K562 (cell line): ENCODE results near the gene WFDC2.

Source experiments
- ATF6 ChIP-seq: sonication (generic); formaldehyde crosslinking; IDR thresholded peaks from 2 replicates; pipeline ENCODE4 v1.4.0; 2020; ENCODE audit warnings: mild to moderate bottlenecking, missing genetic modification reagents
- DPF2 ChIP-seq: fragments of 450-650 bp; IDR thresholded peaks from 2 replicates; pipeline ENCODE4 v1.6.1; 2016
- GATA2 ChIP-seq: sonication (generic); formaldehyde crosslinking; IDR thresholded peaks from 2 replicates; pipeline ENCODE4 v1.4.0; 2020; ENCODE audit warnings: mild to moderate bottlenecking, missing genetic modification reagents
- POLR2A ChIP-seq: fragments of 450-650 bp; conservative IDR thresholded peaks from 2 replicates; pipeline ENCODE4 v1.6.1; 2016
- RBM39 ChIP-seq: fragments of 200-400 bp; formaldehyde crosslinking; optimal IDR thresholded peaks from 2 replicates; pipeline ENCODE3; 2018; ENCODE audit warnings: low read depth, low read length
- REST ChIP-seq, 2 experiments: fragments of 450-650 bp; formaldehyde crosslinking in 1 of 2; IDR thresholded peaks; 2 replicates each; pipeline versions ENCODE4 v1.4.0 to v1.6.1; 2014 to 2020; ENCODE audit warnings: mild to moderate bottlenecking in 2 of 2, borderline replicate concordance in 1 of 2, low read depth in 1 of 2
- ZNF830 ChIP-seq: fragments of 250-450 bp; sonication (Bioruptor Pico); IDR thresholded peaks from 2 replicates; pipeline ENCODE4 v1.5.0; 2021; ENCODE audit warnings: mild to moderate bottlenecking
- TF ChIP-seq, protein P1 (sequence below): IDR thresholded peaks from 2 replicates; pipeline ENCODE4 v1.6.1; 2016; ENCODE audit warnings: missing genetic modification characterization, missing compliant biosample characterization
- TF ChIP-seq, protein P2 (sequence below), 2 experiments: fragments of 450-650 bp in 1 of 2; IDR thresholded peaks; 2 replicates each; pipeline ENCODE4 v1.6.1; 2011 to 2017; ENCODE audit warnings: low read depth in 2 of 2, antibody characterized with exemption in 1 of 2, borderline replicate concordance in 1 of 2, low read length in 1 of 2, mild to moderate bottlenecking in 1 of 2, mixed read lengths in 1 of 2; ENCODE audit not compliant: control insufficient read depth in 1 of 2

GRCh38 chr20:45445805-45446562 is 23.6 kb upstream of the WFDC2 start:
- TF ChIP-seq, protein P1, sequence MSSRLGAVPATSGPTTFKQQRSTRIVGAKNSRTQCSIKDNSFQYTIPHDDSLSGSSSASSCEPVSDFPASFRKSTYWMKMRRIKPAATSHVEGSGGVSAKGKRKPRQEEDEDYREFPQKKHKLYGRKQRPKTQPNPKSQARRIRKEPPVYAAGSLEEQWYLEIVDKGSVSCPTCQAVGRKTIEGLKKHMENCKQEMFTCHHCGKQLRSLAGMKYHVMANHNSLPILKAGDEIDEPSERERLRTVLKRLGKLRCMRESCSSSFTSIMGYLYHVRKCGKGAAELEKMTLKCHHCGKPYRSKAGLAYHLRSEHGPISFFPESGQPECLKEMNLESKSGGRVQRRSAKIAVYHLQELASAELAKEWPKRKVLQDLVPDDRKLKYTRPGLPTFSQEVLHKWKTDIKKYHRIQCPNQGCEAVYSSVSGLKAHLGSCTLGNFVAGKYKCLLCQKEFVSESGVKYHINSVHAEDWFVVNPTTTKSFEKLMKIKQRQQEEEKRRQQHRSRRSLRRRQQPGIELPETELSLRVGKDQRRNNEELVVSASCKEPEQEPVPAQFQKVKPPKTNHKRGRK (tag): no peak
- no peak for TF ChIP-seq ZNF830 (CRISPR knock-in tag)
- no peak for TF ChIP-seq REST (IDR thresholded peaks at IDR 0.05; ENCODE audit: borderline replicate concordance)
- TF ChIP-seq REST (CRISPR knock-in tag; IDR thresholded peaks at IDR 0.05; ENCODE audit: low read depth): no peak
- TF ChIP-seq, protein P2, sequence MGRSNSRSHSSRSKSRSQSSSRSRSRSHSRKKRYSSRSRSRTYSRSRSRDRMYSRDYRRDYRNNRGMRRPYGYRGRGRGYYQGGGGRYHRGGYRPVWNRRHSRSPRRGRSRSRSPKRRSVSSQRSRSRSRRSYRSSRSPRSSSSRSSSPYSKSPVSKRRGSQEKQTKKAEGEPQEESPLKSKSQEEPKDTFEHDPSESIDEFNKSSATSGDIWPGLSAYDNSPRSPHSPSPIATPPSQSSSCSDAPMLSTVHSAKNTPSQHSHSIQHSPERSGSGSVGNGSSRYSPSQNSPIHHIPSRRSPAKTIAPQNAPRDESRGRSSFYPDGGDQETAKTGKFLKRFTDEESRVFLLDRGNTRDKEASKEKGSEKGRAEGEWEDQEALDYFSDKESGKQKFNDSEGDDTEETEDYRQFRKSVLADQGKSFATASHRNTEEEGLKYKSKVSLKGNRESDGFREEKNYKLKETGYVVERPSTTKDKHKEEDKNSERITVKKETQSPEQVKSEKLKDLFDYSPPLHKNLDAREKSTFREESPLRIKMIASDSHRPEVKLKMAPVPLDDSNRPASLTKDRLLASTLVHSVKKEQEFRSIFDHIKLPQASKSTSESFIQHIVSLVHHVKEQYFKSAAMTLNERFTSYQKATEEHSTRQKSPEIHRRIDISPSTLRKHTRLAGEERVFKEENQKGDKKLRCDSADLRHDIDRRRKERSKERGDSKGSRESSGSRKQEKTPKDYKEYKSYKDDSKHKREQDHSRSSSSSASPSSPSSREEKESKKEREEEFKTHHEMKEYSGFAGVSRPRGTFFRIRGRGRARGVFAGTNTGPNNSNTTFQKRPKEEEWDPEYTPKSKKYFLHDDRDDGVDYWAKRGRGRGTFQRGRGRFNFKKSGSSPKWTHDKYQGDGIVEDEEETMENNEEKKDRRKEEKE (IDR thresholded peaks at IDR 0.05; ENCODE audit: borderline replicate concordance in 1 of 2, control insufficient read depth in 1 of 2, low read depth in 2 of 2, low read length in 1 of 2): no peak
- TF ChIP-seq RBM39: no peak
- no peak for TF ChIP-seq POLR2A
- no peak for TF ChIP-seq DPF2
- no peak for TF ChIP-seq GATA2 (CRISPR knock-in tag)
- no peak for TF ChIP-seq ATF6 (CRISPR knock-in tag)
